Effector CD4-positive, alpha-beta T cell (primary cell): Measurements from ENCODE around the gene SLCO2A1.

ENCODE experiments used
- DNase-seq: peaks from one replicate; pipeline ENCODE4 v3.0.0-alpha.2; 2020

SLCO2A1 gene

DNA sequence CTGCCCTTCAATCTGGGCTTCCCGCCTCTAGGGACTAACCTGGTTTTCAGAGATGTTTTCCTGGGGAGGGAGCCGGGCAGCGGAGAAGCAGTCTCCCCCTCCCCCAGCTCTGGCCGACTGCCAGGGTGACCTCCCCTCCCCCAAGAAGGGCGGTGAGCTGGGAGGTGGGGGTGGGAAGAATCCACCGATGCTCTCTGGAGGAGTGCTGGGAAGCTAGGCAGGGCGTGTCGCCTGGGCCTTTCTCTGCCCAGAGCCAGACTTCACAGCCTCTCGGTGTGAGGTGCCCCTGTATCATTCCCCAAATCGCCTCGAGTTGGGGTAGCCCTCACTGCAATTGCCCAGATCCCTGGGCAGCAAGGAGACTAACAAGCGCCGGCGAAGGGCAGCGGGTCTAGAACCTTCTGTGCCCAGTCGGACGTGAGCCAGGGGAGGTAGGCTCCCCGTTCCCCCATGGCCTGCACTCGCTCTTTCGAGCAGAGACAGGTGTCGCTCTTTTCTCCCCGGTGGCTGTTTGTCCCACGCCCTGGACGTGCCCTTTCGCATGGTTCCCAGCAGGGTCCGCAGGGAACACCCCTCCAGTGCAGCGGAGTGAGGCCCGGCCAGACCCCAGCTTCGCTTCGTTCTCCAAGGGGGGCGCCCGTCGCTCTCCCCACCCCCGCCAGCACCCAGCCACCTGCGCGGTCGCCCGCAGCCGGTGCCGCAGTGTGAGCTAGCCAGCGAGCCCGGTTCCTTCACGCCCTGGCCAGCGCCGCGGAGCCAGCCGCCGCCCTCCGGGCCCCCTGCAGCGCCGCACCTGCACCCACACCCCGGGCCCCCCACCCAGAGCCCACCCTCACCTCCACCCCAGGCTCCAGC lies 135.1 kb downstream of the SLCO2A1 start:
- no peak for DNase-seq

DNA sequence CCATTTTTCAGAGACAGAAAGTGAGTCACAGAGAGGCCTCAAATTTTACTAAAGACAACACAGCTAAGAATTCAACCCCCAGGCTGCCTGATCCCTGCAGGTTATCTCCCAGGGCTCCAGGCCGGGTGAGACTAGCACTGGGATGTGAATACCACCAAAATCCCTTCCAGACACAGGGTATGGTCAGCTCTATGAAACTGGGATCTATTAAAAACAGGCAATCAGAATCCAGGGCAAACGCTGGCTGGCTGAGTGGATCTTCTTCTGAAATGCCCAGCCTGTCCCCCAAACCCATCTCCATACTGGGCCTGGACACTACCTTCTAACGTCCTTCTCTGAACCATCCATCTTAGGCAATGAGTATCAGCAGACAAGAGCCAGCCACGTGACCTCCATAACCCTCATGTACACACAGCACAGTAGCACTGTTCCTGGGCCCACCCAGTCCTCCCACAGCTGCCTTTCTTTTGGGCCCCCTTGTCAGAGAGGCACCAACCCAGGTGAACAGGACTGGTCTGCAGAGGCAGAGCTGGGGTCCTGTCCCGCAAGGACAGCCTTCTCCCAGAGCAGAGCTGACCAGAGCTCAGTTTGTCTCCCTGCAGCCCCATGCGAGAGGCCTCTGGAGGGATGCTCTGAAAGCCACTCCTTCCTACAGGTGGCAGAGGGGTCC lies 135.9 kb downstream of the SLCO2A1 start:
- no peak for DNase-seq

DNA sequence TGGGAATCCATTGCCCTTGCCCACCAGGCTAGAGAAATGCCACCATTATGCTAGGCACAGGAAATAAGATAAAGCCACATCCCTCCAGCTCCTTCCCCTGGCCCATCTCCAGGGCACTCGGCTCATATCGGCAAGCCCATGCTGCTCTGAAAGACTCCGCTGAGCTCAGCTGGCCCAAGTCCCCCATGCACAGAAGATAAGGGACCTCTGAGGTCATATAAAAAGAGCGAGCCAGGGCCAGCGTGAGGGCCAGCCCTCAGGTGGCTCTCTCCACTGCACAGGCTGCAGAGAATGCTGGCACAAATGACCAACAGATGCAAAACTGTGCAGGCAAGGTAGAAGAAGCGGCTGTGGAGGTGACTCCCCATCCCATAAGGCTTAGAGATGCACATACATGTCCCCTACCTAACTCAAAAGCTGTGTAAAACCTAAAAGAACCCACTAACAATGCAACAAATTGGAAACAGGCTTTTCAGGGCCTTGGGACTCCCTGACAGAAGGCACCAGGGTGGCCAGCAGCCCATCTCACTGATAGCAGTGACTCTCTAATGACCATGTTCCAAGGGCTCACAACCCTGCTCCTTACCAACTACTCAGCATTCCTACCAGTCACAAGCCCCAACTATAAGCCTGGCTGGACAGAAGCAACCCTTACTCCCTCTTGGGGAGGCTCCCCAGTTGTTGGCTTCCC lies 137.0 kb downstream of the SLCO2A1 start:
- DNase-seq: no peak

DNA sequence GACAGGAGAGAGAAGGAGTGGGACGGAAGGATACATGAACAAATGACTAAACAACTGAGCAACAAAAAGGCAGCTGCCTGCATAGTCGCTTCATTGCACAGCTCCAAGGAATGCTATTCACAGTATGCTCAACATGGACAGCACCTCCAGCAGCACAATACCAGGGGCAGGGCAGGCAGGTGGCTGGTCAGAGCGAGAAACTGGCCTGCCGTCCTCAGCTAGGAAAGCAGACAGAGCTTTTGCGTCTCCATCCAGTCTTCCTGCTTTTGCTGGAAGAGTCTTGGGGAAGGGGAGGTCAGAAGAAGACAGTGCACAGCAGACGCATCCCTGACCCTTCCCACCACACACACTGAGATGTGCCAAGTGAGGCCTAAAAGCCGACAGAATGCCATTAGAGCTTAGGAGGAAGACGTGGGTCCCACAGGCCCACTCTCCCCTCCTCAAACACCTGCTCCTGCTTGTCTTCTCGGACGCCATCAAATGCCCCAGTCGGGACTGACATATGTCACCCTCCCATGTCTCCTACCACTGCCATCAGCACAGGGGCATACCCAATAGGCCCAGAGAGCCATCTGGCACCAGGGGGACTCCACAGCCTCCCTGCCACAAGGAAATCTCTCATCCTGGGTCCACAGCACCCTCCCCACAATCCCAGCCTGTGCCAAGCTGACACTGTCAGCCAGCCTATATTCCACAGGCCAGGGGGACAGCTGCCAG lies 137.9 kb downstream of the SLCO2A1 start:
- DNase-seq: no peak

DNA sequence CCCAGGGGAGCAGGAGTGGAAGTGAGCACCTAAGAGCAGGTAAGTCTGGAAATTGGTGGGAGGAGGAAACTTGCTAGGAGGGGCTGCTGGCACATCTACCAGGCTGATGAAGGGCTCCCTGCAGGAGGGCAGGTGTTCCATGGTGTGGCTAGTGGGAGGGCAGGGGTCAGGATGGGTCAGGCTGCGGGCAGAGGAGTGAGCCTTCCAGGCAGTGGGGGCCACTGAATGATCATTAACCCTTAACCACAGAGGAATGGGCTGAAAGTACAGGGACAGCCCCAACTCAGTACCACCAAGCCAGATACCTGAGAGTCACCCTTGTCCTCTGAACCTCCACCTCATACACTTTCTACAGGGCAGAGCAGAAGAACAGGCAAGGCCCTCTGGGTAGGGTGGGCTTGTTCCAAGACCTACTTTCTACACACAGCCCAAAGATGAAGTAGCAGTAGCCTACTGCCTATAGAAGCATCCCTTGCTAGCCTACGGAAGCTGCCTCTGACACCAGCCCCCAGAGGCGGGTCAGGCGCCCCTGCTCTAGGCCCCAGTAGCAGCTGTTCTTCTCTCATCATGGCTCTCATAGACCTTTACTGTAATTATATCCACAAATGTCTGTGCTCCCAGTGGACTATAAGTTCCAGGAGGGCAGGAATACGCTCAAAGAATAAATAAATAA lies 138.6 kb downstream of the SLCO2A1 start:
- DNase-seq: no peak

DNA sequence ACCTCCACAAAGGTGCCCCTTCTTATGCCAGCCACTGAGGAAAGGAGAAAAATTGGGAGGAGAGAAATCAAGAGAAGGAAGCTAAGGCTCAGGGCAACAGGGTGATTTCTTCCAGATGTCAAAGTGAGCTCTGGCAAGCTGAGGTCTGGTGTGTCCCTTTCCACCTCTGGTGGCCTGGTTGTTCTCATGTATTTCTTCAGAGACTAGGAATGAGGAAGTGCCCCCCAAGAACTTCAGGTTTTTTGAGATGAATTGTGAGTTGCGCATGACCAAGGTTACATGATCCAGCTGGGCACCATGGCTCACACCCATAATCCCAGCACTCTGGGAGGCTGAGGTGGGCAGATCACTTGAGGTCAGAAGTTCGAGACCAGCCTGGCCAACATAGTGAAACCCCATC lies 139.7 kb downstream of the SLCO2A1 start:
- no peak for DNase-seq

DNA sequence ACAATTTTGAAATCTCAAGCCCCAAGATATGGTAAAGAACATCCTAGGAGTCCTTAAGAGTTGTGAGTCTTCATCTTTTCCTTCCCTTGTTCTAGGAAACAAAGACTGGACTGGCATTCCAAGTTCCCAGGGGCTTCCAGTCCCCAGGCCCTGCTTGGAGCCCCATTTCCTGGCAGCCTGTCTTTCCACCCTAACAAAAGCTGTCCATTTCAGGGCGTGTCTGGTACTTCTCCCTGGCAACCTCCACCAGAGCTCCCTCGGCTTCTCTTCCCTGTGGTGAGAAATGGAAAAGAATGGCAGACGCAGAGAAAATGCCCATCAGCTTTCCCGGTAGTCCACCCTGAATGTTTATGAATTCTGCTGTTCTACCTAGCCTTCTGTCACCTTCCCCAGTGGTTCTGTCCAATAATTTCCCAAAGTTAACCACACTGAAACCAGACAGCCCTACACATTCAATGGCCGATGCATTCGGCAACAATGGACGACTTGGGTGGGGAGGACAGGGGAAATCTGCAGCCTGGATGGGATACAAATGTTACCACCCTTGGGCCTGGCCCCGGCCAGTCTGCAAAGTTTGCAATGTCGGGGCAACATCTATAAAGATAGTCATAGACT lies 140.9 kb downstream of the SLCO2A1 start:
- no peak for DNase-seq

DNA sequence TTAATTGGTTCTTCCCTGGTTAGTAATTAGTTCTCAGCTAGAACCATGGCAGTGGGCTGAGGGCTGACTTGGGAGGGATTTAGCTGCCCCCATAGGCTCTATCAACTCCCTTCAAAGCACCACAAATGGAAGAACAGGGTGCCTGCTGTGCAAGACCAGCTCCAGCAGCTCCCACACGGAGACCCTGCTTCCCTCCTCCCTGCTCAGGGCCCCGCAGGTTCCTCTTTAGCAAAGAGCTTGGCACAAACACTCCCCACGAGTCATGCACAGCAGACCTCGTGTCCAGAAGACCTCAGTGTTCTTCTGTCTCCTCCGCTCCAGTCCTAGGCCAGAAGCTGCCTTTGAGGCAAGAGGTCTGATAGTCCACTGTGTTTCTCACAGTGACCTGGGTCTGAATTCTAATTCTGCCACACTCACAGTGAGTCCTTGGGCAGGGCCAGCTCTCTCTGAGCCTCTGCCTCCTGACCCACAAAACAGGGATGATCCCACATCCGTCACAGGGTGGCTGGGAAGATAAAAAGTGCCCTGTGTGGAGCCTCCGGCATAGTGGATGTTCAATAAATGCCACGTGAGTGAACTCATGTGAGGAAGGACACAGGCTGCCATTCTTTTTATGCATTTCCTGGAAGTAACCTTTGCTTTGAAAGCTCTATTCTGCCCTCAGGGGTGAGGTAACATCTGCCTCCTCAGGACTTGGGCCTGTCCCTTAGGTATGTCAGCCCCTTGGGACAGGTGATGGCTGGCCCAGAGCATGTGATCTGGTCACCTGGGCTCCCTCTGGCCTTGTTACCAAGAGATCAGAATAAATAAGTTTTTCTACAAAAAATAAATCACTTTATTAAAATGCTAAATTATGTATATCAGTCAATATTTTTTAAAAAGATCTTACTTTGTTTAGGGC lies 141.7 kb downstream of the SLCO2A1 start:
- no peak for DNase-seq

DNA sequence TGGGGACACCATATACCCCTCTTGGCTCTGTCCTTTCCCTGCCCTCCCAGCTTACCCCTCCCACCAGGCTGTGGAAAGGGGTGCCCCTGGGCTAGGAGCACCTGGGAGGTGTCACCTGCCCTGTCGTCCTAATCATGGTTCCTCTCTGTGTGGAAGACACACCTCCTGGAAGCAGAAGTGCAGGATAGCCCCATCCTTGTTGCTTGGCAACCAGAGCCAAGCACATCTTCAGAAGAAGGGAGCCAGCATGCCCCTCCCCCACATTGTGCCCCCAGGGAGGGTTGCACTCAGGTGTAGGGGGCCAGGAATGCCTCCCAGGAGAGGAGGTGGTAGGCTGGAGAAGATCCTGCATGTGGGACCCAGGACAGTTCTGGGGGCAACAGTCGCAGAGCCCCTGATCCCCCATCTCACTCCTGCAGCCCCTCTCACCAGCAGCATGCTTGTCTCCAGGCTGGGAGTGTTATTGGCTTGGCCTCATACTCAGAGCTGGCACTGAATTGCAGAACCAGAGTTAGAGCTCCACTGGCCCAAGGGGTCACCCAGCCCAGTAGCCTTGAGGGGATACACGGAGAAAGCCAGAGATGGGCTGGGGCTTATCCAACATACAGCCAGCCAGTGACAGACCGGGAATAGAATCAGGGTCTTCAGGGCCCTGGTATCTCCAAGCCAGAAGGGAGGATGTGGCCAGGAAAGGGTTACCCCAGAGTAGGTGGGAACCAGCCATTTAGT lies 142.5 kb downstream of the SLCO2A1 start:
- no peak for DNase-seq

DNA sequence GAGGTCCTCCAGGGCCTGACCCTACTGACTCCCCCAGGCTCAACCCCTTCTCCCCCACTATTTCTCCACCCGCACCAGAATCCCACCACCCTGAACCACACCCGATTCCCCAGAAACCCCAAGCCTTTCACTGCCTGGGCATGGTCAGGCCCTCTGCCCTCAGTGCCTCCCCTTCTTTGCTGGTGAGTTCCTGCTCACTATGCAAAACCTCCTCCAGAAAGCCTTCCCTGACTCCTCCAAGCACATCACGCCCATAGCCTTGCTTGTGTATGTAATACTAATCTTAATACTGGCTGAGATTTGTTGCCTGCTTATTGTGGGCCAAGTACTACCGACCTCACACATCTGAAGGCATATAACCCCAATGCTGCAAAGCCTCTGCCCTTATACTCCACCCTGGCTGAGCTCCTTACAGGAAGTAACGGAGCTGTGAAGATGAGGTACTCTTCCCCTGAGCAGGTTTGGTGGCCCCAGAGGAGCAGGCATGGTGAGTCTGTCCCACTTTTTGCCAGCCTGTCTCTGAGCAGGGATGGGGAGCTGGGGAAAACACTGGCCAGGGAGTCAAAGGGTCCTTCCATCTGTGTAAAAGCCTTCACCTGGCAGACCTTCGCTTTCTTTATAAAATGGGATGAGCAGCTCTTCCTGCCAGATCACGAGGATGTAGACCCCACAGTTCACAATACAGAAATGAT lies 143.5 kb downstream of the SLCO2A1 start:
- no peak for DNase-seq

DNA sequence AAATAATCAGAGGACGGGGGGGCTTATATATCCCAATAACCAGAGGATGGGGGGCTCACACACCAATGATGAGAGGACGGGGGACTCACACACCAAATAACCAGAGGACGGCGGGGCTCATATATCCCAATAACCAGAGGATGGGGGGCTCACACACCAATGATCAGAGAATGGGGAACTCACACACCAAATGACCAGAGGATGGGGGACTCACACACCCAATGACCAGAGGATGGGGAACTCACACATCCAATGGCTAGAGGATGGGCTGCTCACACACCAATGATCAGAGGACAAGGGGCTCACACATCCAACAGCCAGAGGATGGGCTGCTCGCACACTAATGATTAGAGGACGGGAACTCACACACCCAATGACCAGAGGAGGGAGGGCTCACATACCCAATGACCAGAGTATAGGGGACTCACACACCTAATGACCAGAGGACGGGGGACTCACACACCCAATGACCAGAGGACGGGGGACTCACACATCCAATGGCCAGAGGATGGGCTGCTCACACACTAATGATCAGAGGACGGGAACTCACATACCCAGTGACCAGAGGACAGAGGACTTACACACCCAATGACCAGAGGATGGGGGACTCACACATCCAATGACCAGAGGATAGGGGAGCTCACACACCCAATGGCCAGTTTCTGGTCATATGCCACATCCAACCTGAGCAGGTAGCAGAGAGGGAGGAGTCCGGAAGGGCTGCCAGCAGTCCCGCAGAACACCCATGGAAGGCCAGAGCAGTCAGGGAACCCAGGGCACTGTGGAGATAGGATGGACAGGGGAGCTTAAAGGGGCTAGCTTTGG lies 144.6 kb downstream of the SLCO2A1 start:
- no peak for DNase-seq

DNA sequence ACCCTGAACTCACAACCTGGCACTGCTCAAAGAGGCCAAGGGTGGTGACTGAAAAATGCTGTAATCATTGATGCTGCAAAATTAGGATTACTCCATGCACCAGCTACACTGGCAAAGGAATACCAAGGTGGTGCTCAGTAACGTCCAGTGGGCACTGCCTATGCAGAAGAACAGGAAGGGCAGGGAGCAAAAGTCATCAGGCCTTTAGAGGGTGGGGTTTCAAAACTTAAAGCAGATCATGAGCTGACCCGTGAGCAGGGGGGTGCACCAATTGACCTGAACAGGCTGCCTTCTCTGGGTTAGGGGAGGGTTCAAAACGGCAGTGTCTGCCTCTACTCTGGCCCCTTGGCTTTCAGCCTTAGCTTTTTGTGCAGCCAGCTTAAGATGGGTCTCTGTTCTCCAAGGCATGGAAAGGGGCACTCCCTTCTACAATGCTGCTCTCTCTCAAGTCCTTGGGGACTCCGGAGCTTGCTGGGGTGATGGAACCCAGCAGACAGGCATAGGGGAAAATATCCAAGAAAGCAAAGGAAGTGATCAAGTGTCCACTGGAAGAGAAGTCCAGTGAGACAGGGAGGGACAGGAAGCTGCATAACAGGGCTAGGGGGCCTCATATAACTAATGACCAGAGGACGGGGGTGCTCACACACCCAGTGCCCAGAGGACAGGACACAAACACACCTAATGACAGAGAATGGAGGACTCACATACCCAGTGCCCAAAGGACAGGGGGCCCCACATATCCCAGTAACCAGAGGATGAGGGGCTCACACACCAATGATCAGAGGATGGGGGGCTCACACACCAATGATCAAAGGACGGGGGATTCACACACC lies 145.5 kb downstream of the SLCO2A1 start:
- DNase-seq: no peak

DNA sequence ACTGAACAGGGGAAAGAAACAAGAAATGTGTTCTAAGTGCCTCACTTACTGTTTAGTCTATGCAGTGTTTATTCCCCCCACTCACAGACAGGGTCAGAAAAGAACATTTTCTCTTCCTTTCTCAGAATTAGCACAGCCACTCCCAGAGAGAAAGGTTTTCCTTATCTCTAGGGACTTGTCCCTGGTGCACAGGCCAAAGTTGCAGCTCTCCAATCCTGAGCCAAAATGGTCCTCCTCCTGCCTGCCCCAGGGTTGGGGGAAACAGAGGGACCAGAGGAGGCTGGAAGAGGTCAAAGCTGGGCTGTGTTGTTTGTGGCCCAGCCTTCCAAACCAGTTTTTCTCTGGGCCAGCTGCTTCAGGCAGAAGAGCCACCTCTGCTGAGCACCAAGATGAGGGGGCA lies 146.1 kb downstream of the SLCO2A1 start:
- no peak for DNase-seq

DNA sequence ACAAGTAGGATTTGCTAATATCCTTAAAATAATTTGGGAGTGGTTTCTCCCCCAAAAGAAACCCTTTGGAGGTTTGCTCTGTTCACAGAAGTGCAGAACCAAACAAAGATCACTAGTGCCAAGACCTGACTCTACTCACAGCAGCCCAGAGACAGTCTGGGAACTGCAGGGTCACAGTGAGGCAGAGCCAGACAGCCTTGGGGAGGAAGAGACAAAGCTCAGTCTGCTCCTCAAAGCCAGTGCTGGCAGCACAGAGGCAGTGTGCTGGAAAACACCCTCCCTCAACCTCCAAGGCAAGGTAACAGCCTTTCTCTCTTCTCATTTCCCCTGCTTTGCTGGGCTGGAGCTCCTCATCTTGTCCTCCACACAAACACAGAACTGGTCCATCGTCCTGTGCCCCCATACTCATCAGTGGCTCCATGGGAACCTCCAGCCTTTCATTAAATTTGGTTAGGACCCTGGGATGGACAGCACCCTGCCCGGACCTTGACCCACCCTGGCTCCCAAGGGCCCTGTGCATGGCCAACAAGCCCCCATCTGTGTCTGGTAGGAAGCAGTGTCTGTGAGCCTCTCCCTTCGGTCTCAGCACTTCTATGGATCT lies 146.6 kb downstream of the SLCO2A1 start:
- no peak for DNase-seq

DNA sequence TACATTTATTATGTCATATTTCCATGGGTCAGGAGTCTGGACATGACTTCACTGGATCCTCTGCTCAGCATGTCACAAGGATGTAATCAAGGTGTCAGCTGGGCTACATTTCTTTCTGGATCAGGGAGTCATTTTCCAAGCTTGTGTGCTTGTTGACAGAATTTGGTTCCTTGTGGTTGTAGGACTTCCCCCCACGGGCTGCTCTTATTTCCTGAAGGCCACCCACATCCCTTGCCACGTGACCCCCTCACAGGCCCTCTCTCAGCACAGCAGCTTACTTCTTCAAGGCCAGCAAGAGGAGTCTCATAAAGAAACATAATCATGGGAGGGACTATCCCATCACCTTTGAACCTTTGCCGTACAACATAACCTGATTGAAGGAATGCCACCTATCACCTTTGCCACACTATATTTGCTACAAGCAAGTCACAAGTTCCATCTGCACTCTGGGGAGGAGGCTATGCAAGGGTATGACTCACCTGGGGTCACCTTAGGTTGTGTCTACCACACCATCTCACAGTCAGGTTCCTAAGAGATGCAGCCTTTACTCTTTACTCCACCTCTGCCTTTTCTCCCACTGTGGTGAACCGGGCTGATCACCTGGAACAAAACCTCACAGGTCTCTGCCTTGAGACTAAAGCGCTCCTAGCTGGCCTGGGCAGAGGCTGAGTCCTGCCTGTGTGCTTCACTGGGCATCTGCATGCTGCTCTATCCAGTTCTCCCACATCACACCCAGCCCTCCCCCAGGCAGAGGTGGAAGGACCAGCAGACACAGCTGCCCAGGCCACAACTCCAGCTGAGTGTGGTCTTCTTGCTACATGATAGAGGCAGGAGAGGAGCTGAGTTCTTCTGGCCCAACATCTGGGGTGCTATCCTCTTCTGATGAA lies 147.5 kb downstream of the SLCO2A1 start:
- no peak for DNase-seq

DNA sequence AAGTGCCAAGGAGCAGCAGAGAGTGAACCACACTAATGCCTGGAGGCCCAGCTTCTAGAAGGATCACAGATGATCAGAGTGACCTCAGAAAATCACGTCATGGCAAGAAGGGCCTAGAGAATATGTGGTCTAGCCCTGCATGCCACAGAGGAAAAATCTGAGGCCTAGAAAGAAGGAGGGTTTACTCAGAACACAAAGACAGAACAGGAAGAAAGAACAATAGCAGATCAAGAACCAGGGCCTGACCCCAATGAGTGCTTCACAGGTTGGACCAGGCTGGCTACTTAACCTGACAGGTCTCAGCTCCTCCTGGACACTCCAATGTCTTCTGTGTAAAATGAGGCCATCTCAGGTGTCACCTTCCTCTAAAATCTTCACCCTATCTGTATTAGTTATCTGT lies 148.2 kb downstream of the SLCO2A1 start:
- no peak for DNase-seq
